Coronary artery (tissue), 2 donors: ENCODE measurements around the gene NPEPL1.

ENCODE experiments used
- DNase-seq: peaks from one replicate; pipeline ENCODE4 v3.0.0-alpha.2; 2017; ENCODE audit warnings: low spot score
- H3K27ac ChIP-seq, 2 donors: fragments of 200-600 bp; sonication (generic); one replicate each; pipeline ENCODE4 v1.5.1; 2016 to 2019
- H3K4me3 ChIP-seq: fragments of 200-600 bp; sonication (generic); 2 replicates; pipeline ENCODE4 v1.5.1; 2016; ENCODE audit warnings: mild to moderate bottlenecking, moderate library complexity
- TF ChIP-seq, protein P1 (sequence below): fragments of 200-600 bp; sonication (generic); IDR thresholded peaks from one replicate; pipeline ENCODE4 v1.5.1; 2019; ENCODE audit warnings: antibody characterized with exemption

NPEPL1 gene

DNA sequence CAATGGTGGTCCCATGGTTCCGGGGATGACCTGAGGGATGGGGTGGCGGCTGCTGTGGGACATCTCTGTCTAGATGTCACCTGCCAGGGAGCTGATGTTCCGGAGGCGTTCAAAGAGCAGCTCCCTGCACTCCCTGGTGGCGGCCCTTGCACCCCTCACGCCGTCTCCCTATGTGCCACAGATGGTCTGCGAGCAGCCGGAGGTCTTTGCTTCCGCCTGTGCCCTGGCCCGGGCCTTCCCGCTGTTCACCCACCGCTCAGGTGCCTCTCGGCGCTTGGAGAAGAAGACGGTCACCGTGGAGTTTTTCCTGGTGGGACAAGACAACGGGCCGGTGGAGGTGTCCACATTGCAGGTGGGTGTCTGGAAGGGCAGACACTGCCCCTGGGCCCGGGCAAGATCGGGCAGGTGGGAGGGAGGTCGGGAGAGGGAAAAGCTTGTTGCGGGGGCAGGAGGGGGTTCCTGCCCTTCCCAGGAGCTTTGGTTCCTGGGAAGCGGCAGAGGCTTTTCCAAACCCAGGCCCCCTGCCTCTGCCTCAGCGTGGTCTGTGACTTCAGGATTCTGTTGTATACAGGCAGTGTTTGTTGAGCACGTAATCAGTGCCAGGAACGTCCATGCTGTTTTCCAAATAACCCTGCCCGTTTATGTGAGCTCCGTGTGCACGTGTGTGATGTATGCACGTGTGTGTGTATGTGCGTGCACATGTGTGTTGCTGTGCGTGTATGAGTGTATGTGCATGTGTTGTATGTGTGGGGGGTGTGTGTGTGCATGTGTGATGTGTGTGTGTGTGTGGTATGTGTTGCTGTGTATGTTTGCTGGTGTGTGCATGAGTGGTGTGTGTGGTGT lies 1.9 kb downstream of the NPEPL1 start:
- H3K27ac ChIP-seq, result no peak overlapping the region
- peak; percentile 73 for DNase-seq
- TF ChIP-seq, protein P1, sequence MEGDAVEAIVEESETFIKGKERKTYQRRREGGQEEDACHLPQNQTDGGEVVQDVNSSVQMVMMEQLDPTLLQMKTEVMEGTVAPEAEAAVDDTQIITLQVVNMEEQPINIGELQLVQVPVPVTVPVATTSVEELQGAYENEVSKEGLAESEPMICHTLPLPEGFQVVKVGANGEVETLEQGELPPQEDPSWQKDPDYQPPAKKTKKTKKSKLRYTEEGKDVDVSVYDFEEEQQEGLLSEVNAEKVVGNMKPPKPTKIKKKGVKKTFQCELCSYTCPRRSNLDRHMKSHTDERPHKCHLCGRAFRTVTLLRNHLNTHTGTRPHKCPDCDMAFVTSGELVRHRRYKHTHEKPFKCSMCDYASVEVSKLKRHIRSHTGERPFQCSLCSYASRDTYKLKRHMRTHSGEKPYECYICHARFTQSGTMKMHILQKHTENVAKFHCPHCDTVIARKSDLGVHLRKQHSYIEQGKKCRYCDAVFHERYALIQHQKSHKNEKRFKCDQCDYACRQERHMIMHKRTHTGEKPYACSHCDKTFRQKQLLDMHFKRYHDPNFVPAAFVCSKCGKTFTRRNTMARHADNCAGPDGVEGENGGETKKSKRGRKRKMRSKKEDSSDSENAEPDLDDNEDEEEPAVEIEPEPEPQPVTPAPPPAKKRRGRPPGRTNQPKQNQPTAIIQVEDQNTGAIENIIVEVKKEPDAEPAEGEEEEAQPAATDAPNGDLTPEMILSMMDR, result no peak
- peak overlapping the region; percentile 81 for H3K4me3 ChIP-seq

DNA sequence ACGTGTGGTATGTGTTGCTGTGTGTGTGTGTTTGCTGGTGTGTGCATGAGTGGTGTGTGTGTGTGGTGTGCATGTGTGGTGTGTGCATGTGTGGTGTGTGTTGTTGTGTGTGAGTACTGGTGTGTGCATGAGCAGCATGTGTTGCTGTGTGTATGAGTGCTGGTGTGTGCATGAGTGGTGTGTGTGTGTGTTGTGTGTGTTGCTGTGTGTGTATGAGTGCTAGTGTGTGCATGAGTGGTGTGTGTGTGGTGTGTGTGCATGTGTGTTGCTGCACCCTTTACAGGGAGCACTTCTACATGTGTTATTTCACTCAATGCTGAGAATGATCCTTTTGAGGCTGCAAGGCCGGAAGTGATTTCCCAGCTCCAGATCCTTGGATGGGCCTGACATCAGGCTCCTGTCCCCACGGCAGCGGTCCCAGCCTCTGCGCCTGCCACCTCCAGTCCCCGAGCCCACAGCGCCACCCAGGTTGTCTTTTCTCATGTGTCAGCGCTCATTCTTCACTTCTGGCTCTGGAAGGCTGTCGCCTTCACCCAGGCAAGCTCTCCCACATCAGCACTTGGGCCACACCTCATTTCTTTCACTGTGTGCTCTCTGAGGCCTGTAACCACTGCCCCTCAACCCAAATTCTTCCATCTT lies 2.6 kb downstream of the NPEPL1 start:
- DNase-seq, result no peak
- no peak overlapping the region for H3K4me3 ChIP-seq
- H3K27ac ChIP-seq, result no peak overlapping the region
- TF ChIP-seq, protein P1, result no peak

DNA sequence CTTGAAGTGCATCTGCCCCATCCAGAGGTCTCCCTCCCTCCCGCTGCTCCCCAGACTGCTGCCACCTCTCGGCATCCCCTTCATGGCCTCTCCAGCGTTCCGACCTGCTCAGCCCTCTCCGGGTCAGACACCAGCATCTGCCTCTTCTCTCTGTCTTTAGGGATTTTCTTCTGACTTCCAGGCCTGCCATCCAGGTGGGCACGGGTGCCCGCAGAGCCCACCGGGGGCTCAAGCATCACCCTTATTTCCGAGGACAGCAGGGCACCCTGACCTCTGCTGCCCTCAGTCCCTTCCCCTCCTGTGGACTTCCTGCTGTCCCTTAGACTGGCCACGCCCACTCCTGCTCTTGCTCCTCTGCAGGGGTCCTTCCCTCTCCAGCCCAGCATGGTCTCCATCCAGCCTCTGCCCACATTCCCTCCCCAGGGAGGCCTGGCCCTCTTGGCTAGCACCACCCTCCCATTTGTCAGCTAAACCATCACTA lies 3.3 kb downstream of the NPEPL1 start:
- TF ChIP-seq, protein P1, result no peak
- Histone ChIP-seq H3K4me3 (no peak overlapping the region), H3K27ac (no peak overlapping the region)
- DNase-seq, result no peak

DNA sequence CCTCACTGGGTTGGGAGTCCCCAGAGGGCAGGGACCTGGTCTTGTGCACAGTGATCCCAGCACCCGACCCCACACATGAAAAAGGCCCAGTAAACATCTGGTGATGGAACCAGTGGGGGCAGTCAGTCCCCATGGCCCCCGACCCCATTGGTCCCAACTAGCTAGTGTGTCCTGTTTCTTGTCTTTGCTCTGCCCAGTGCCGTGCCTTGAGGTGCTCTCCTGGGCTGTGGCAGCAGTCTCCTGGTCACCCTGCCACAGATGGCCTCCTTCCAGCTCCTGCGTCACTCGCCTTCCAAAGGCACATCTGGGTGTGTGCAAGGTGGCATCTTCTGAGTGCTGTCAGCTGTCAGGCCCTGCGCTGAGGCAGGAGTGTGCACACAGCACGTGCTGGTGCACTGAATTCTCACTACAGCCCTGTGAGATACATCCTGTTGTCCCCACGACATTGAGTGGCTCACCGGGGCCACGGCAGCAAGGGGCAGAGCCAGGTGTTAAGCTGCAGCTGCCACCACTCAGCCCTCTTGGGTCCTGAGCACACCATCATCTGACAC lies 3.9 kb downstream of the NPEPL1 start:
- Histone ChIP-seq H3K4me3 (no peak overlapping the region), H3K27ac (no peak overlapping the region)
- DNase-seq, result no peak
- TF ChIP-seq, protein P1, result no peak

DNA sequence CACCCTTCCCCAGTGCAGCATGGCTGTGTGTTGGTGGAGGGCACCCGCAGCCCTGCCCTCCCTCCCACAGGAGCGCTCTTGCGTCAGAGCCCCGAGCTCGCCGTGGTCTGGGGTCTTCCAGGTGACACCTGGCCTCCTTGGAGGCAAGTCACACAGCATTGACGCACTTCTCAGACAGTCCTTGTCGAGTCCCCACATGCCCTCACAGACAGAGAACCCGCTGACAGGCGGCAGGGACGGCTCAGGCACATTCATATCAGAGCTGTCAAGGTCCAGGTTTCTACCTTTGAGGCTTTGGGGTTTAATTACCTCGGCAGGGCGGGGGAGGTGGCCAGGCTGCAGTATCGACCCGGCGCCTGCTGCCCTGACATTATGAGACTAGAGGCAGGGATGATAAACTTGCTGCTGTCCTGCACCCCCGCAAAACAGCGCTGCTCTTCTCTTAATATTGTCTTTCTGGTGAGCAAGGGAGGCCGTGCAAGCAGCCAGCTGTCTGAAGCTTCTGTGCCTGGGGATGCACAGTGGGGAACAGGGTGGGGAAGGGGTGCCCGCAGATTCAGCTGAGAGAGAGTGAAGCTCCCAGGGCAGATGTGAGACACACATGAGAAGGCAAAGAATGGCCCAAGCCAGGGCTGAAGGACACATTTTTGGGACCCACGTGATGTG lies 4.7 kb downstream of the NPEPL1 start:
- Histone ChIP-seq H3K27ac (no peak overlapping the region), H3K4me3 (no peak overlapping the region)
- TF ChIP-seq, protein P1, result no peak
- peak; percentile 64 for DNase-seq

DNA sequence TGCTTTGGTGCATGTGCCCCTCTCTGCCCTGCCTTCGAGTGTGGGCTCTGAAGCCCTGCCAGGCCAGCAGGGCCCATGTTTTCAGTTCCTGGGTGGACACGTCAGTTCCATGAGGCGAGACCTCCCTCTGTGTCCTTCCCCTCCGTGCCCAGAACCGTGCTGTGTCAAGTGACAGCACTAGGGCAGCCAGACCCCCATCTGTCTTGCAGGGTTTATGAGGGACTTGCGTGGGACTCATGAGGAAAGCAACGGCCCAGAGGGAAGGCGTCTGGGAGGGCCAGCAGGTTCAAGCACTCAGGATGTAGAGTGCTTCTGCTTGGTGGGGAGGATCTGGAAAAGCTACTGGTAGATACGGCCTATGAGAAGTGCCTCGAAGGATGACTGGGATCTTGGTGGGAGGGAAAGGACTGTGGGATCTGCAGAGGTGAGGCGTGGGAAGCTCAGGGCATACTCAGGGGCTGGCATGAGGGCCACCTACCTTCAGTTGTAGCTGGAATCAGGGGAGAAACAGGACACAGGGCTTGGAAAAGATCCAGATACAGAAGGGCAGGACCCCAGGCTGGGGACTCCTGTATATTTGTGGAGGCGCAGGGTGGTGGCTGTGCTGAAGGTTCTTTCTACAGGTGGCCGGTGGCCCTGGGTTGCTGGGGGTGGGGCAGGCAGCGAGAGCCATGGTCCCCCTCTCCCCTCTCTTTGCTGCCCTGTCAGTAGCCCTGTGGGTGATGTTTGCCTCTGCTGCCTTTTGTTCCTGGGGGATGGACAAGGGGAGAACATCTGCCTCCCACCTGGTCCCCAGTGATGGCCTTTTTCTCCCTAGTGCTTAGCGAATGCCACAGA lies 5.5 kb downstream of the NPEPL1 start:
- peak; percentile 70 for DNase-seq
- TF ChIP-seq, protein P1, result no peak
- H3K4me3 ChIP-seq, result no peak overlapping the region
- peak overlapping the region in 1 of 2 donors; percentile 63 for H3K27ac ChIP-seq
